ENCODE data around the gene LSP1.

LSP1 gene

GRCh38 chr11:1825039-1825740, 27.7 kb upstream of the LSP1 start:
- DNase-seq = no peak

- DNase-seq = no peak
These were observed 27.0 kb upstream of the LSP1 start for GRCh38 chr11:1825785-1826451.

- no peak for DNase-seq
These were observed 26.3 kb upstream of the LSP1 start for GRCh38 chr11:1826552-1827094.

DNA sequence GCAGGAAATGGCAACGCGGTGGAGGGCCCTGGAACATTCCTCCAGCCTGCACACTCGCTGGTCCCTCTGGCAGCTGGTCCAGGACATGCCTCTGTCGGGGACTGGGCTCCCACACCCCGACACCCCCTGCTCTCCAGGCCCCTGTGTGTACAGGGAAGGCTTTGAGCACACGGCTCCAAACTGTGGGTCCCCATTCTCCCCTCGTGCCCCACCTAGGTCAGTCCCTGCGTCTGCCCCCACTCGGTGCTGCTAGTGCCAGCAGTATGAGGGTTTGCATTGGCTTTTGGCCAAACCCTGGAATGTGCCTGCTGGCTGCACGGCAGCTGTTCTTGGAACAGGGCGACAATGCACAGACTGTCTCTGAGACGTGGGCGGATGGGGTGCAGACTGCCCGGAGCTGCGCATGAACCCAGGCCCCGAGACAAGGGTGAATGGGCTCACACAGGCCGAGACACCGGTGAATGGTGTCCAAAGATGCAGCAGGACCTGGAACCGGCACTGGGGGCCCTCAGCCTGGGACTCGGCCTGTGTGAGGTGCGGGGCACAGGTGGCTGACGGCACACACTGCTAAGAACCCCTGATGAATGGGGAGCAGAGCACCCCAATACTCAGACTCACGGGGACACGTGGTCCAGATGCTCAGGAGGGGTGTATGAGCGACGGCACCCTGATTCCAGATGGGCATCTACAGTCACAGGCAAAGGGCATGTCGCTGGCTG, 25.6 kb upstream of the LSP1 start:
- DNase-seq = no peak

DNA sequence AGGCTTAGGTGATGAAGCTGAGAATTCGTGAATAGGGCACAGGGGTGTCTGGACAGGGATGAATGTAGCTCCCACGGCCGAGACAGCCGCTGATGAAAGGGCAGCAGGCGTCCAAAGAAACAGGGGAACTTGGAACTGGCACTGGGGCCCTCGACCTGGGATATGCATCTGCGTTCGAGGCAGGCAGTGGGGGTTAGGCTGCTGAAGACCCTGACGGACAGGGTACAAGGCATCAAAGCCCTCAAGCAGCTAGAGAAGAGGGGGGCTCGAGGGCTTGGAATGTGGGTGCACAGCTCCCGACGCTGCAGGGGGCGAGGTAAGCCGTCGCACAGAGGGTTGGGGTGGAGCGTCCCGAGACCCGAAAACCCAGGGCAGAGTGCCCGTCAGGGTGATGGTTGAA, 25.0 kb upstream of the LSP1 start:
- no peak for DNase-seq

- DNase-seq = no peak
These were observed 24.3 kb upstream of the LSP1 start for GRCh38 chr11:1828542-1828941.

DNA sequence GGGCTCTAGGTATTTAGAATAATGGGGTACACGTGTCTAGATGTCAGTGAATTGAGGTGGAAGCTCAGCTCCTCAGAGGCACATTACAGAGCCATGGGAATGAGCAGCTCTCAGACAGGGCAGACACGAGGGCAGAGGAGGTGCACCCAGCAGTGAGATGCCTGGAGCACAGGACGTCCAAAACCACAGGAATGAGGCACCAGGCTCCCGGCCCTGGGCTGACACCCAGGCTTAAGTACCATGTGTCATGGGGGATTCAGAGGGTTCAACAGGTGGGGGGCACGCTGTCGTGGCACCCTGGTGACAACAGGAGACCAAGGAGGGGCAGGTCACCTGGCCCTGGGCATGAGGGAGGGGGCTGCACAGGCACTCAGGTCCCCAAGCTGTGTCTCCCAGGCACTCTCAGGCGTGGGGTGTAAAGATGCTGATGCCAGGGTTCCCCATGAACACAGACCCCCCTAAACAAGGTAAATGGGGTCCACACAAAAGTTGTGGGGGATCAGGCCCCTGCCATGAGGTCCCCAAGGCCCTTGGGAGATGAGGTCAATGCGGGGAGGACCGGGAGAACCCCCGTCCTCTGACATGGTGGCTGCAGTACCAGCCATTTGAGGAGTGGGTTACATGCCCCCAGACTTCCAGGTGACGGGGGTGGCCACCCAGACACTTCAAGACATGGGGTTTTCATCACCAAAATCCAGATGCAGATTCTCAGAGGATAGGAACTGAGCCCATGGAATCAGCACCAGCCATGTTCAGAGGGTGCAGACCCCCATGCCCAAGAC, 23.7 kb upstream of the LSP1 start:
- no peak for DNase-seq

GRCh38 chr11:1830004-1830321, 22.9 kb upstream of the LSP1 start:
- no peak for DNase-seq

DNA sequence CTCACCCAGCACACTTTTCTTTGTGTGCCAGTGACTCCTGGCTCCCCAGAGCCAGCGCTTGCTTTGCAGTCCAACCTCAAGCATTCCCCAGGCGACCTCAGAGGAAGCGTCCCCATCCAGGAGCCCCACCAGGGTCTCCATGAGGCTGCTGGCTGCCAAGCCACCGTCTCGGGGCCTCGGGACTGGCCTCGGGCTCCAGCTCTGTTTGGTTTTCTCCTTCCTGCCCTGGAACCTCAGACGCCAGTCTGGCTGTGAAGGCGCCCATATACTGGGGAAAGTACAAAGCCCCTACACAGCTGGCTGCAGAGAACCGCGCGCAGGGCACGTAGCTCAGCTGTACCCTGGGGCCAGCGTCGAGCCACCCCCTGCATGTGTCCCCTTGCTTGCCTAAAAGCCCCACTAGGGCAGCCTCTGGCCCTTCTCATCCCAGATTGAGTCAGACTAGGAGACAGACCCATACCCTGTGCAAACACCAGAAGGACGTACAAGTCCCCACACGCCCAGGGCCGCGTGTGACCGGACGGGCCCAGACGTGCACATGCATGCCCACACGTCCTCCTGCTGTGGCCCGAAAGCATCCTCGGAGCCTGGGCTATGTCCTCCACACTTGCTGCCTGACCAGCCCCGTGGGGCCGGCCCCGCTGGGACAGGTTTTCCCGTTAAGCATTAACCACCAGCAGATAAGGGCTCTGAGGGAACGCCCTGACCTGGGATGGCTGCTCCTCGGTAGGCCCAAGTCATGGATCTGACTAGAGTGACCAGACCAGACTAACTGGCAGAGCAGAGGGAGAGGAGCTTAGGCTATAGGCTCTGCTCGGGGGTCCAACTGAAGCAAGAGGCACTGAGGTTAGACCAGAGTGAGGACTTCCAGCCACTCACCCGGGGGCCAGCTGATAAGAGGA, 22.3 kb upstream of the LSP1 start:
- DNase-seq = no peak

DNA sequence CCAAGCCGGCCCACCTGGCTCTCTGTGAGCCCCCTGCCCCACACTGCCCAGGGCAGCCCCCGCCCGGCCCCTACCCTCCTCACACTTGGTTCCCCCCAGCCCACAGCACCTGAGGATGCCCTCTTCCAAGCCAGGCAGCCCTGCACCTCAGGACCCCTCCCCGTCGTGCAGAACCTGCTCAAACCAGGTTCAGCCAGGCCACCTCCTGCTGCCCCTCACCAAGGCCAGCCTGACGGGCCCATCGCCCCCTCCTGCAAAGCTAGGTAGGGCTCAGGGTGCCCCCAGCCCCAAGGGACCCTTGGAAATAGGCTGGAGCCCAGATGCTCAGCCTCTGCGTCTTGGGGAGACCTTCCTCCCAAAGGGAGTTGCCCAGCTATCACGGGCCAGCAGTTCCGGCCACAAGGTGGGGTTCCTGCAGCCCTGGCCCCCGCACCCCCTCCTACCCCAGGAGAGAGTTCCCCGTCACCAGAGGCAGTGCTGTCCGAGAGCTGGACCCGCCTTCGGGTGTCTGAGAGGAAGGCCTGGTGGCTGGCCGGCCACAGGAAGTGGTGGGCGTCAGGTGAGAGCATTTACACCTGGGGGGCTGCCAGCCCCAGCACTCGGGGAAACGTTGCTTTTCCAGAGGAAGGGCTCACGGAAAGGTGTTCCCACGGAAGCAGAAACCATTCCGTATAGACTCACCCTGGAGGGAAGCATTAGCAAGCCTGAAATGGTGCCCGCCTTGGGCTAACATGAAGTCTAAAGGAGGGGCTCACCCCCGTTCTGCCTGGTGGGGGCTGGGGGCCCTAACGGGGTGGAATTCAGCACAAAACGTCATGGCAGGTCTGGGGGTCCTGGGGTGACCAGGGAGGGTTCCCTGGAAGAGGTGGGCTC, 21.3 kb upstream of the LSP1 start:
- DNase-seq = no peak

GRCh38 chr11:1832211-1832919, 20.5 kb upstream of the LSP1 start:
- peak; percentile 54 to 57 for DNase-seq

GRCh38 chr11:1832920-1833295, 20.0 kb upstream of the LSP1 start:
- DNase-seq = no peak

DNA sequence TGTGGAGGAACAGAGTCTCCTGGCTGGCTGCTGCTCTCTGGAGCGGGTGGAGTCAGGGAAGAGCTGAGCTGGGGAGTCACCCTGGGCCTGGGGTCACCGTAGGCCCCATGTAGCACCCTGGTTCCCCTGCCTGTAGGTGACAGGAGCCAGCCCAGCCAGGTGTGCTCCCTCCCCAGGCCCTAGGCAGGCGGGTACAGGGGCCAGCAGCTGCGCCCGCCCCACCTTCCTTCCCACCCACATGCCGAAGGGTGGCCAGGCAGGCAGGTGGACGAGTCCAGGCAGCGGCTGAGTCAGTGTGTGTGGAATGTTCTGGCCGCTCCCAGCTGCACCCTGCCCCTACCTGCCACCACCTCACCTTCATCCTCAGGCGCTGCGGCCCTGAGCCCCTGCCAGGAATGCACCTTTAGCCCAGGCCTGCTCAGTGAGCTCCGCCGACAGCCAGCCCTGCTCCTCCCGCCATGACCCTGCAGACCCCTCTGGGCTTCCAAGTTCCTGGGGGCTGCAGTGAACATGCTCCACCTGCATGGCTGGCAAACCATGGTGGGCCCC, 18.7 kb upstream of the LSP1 start:
- no peak for DNase-seq

GRCh38 chr11:1834779-1835670, 17.9 kb upstream of the LSP1 start, which contains the start of gene SYT8:
Gene SYT8, plus strand, starts transcription at chr11:1834990. Its CDS starts 116 bp downstream, at chr11:1835106.
- DNase-seq = no peak

DNA sequence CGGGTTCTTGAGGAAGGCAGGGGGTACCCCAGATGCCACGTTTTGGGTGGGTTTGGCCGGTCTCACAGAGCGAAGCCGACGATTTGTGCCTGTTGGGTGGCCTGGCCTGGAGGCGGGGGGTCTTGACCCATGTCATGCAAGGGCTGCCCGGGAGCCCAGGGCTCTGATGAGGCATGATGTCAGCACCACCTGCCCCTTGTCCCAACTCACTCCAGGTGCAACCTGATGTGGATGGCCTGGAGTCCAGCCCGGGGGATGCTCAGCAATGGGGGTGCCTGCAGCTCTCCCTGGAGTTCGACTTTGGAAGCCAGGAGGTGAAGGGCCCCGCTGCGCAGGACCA, 17.2 kb upstream of the LSP1 start:
- no peak for DNase-seq

DNA sequence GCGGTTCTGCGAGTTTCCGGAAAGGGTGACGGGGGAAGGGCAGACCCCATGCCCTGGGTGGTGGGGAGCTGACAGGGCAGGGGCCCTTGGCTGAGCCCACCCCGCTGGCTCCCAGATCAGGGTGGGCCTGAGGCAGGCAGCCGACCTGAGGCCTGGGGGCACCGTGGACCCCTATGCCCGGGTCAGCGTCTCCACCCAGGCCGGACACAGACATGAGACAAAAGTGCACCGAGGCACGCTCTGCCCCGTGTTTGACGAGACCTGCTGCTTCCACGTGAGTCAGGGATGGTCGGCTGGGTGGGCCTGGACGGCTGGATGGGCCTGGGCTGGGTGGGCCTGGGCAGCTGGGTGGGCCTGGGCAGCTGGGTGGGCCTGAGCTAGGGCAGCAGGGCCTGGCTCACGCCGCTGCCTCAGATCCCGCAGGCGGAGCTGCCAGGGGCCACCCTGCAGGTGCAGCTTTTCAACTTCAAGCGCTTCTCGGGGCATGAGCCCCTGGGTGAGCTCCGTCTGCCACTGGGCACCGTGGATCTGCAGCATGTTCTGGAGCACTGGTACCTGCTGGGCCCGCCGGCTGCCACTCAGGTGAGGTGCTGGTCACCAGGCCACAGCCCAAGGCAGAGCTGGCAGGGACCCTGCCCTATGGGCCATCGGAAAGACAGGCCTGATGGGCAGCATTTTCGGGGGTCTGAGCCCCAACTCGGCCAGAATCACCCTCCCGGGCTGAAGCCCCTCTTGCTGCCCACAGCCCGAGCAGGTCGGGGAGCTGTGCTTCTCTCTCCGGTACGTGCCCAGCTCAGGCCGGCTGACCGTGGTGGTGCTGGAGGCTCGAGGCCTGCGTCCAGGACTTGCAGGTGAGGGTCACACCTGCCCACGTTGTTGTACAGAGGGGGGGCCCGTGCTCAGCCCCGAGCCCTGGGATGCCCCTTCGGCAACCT, 16.6 kb upstream of the LSP1 start:
- no peak for DNase-seq

DNA sequence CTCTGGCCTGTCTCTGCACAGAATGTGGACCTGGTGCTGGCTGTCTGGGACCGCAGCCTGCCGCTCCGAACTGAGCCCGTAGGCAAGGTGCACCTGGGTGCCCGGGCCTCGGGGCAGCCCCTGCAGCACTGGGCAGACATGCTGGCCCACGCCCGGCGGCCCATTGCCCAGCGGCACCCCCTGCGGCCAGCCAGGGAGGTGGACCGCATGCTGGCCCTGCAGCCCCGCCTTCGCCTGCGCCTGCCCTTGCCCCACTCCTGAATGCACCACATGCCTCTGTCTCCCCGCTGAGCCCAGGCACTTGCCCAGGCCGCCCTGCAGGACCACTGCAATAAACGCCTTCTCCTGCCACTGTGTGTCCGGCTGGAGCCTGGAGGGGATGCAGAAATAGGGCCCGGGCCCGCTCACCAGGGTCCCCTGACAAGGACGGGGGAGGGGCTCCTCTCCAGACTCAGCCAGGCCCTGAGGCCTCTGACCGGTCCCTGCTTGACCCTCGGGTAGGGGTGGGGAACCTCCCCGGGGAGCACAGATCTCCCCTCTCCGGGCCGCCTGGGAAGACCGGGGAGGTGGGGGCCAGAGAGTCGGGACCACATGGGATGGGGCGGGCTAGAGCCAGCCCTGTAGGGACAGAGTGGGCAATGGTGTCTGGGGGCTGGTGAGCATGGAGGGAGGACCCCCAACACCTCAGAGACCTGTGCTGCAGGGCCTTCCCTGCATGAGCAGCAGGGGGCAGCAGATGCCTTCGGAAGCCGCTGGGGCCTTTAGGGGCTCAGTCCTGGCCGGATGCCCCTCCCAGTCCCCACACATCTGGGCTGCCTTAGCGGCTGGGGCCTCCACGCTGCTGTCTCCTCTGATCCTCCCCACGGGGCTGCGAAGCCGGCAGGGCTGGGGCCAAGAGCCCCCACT, 15.5 kb upstream of the LSP1 start:
- DNase-seq = peak; percentile 69 to 70
